Measurements from ENCODE around the gene OOSP4A.

OOSP4A gene

DNA sequence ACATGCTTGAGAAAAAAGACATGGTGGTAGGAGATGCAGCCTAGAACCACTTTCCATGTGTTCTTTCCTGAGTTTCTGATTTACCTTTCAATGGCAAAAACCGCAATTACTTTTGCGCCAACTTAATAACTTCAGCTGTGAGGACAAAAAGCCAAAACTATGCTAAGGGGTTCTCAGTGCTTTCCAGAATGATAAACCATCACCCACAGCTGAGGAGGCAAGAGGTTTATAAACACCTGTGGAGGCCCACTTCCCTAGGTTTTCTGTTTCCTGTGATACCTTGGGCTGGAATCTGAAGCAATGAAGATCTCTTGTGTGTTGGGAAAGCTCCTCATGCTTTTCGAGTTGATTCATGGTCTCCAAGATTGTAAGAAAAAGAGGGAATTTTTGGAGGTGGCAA, at the start of gene OOSP4A:
Gene OOSP4A, plus strand, starts transcription at position 301 of the 400 bp plus-strand sequence. Its CDS starts 0 bp downstream, at position 301.
- H3K4me1 ChIP-seq (ENCODE audit: insufficient read depth, low read length), result no peaks in the 10 kb centered on the region
- no peaks in the 10 kb centered on the region for H3K36me3 ChIP-seq (ENCODE audit: insufficient read depth, low read length)
- no peak within 1 kb of the TSS for H3K9ac ChIP-seq (ENCODE audit: low read depth, low read length)
- H3K9me3 ChIP-seq (ENCODE audit: control insufficient read depth, insufficient read depth, low read length), result no peaks in the 10 kb centered on the region

DNA sequence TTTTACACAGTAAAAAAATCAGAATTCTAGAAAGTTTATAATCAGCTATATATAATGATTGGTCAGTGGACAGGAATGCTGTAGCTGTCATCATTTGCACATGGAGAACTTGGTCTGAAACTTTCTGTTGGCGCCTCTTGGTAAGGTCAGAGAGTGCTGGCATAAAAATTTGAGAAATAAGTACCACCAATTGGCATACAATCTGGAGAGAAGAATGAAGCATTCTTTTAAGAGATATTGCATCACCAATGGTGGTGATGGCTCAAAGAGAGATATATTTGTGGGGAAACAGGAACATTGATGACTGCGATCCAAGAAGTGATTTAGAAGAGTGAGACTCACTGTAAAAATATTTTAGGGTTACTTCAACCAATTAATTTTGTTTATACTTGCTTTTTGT, 45.4 kb upstream of the OOSP4A start:
- Histone ChIP-seq H3K9ac (ENCODE audit: low read depth, low read length) (no peak overlapping the region), H3K36me3 (ENCODE audit: insufficient read depth, low read length) (no peaks in the 10 kb centered on the region), H3K9me3 (ENCODE audit: control insufficient read depth, insufficient read depth, low read length) (peaks cover 9% of the 10 kb centered on the region)

DNA sequence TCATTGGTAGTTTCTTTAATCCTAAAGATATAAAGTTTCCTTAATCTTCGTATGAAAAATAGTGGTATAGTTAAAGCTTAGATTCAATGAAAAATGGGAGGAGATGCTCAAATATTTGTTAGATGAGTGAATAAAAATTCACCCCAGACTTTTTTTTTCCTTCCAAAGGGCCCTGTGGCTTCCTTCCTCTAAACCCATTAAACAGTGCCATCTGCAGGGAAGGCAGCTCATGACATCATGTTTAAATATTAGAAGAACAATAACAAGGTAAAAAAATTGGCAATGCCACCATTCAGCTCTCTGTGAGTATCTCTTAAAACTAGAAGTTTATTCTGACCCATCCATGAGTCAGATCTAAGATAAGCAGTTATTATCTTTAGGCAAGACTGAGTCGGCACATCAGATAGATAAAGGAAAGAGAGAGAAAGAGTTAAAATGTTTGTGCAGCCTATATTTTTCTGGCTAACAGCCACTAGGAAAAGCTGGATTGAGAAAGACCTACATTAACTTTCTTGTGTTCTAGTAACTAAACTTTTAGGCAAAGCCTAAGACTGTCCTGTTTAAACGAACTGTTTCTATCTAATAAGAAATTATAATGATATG, 44.7 kb upstream of the OOSP4A start:
- Histone ChIP-seq H3K9me3 (ENCODE audit: control insufficient read depth, insufficient read depth, low read length) (peaks cover 12% of the 10 kb centered on the region), H3K9ac (ENCODE audit: low read depth, low read length) (no peak overlapping the region), H3K4me1 (ENCODE audit: insufficient read depth, low read length) (no peaks in the 10 kb centered on the region), H3K36me3 (ENCODE audit: insufficient read depth, low read length) (no peaks in the 10 kb centered on the region)

More for the DNA sequence above, 45.4 kb upstream of the OOSP4A start:
- H3K4me1 ChIP-seq (ENCODE audit: insufficient read depth, low read length), result no peaks in the 10 kb centered on the region

DNA sequence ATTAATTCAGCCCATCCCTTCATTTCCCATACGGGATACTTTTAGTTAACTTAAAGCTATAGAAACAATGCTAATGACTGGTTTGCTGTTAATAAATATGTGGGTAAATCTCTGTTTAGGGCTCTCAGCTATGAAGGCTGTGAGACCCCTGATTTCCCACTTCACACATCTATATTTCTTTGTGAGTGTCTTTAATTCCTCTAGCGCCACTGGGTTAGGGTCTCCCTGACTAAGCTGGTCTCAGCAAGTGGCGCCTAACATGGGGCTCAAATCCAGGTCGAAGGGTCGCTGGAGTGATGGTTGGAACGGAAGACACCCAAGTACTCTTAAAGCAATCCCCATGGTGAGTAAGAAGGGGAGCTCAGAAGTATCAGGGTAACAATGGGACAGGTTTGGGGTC, 40.0 kb upstream of the OOSP4A start:
- H3K9ac ChIP-seq (ENCODE audit: low read depth, low read length), result no peak overlapping the region
- peaks cover 16% of the 10 kb centered on the region for H3K9me3 ChIP-seq (ENCODE audit: control insufficient read depth, insufficient read depth, low read length)

DNA sequence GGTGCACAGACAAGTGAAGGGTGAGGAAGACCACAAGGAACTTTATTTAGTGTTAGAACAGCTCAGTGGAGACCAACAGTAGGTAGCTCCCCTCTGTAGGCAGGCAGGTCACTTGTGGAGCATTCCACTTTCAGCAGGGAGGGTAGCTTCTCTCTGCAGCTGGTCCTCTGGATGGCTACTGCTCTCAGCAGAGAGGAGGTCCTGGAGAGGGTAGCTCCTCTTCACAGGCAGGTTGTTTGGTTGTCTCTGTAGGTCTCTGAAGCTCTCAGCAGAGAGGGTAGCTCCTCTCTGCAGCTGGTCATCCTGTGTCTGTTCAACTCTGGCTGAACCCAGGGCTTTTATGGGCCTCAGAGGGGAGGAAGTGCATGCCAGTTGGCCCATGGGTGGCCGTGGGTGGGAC, 32.1 kb upstream of the OOSP4A start:
- Histone ChIP-seq H3K4me1 (ENCODE audit: insufficient read depth, low read length) (no peaks in the 10 kb centered on the region), H3K9ac (ENCODE audit: low read depth, low read length) (no peak overlapping the region), H3K36me3 (ENCODE audit: insufficient read depth, low read length) (no peaks in the 10 kb centered on the region), H3K9me3 (ENCODE audit: control insufficient read depth, insufficient read depth, low read length) (peaks cover 10% of the 10 kb centered on the region; the same call in 1 of the 2 replicates)

More for the DNA sequence above, 40.0 kb upstream of the OOSP4A start:
- Histone ChIP-seq H3K4me1 (ENCODE audit: insufficient read depth, low read length) (no peaks in the 10 kb centered on the region), H3K36me3 (ENCODE audit: insufficient read depth, low read length) (no peaks in the 10 kb centered on the region)

DNA sequence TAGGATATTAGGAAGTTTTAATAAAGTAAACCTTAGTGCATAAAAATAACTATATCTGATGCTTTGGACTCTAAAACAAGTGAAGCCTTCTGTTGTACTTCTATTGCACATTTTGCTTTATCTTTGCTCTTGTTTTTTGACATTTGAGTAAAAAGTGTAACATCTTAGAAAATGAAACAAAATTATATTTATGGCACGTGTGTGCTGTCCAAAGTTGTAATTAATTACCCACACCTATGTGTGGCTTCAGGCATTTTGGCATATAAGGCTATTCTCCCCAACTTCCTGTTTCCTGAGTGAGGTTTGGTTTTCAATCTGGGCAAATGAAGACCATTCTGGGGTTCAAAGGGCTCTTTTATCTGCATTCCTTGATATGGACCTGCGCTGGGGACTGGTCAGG, 25.7 kb upstream of the OOSP4A start, which contains the start of gene OOSP1:
Gene OOSP1, plus strand, starts transcription at position 301 of the 400 bp plus-strand sequence. Its CDS starts 23 bp downstream, at position 324.
- Histone ChIP-seq H3K9ac (ENCODE audit: low read depth, low read length) (no peak within 1 kb of the TSS), H3K36me3 (ENCODE audit: insufficient read depth, low read length) (no peaks in the 10 kb centered on the region), H3K4me1 (ENCODE audit: insufficient read depth, low read length) (no peaks in the 10 kb centered on the region), H3K9me3 (ENCODE audit: control insufficient read depth, insufficient read depth, low read length) (no peaks in the 10 kb centered on the region)

DNA sequence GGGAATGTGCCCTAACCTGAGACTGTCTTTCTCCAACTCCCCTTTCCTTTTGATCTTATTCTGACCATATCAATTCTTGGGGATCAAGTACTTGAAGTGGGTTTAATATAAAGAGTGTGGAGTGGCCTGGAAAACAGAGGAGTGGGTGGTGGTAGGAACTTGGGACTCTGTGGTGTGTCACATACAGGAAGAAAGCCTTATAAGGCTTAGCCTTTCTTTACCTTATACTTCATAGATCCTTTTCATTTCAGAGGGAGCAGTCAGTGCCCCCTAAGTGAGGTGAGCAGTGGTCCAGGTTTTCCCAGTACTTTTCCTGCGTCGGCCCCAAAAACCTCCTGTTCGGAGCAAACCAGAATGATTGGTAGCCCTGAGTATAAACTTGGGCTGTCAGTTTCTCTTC, 25.1 kb upstream of the OOSP4A start:
- Histone ChIP-seq H3K36me3 (ENCODE audit: insufficient read depth, low read length) (no peaks in the 10 kb centered on the region), H3K4me1 (ENCODE audit: insufficient read depth, low read length) (no peaks in the 10 kb centered on the region), H3K9me3 (ENCODE audit: control insufficient read depth, insufficient read depth, low read length) (no peaks in the 10 kb centered on the region), H3K9ac (ENCODE audit: low read depth, low read length) (no peak overlapping the region)

DNA sequence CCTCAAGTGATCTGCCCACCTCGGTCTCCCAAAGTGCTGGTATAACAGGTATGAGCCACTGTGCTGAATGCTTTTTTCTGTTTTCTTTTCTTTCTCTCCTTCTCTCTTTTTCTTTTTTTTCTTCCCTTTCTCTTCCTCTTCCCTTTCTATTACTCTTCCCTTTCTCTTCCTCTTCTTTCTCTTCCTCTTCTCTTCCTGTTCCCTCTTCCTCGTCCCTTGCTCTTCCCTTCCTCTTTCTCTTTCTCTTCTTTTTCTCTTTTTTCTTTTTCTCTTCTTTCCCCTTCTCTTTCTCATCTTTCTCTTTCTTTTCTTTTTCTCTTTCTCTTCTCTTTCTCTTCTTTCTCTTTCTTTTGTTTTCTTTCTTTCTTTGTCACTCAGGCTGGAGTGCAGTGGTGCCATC, 24.4 kb upstream of the OOSP4A start:
- Histone ChIP-seq H3K9ac (ENCODE audit: low read depth, low read length) (no peak overlapping the region), H3K36me3 (ENCODE audit: insufficient read depth, low read length) (no peaks in the 10 kb centered on the region), H3K4me1 (ENCODE audit: insufficient read depth, low read length) (no peaks in the 10 kb centered on the region), H3K9me3 (ENCODE audit: control insufficient read depth, insufficient read depth, low read length) (no peaks in the 10 kb centered on the region)

DNA sequence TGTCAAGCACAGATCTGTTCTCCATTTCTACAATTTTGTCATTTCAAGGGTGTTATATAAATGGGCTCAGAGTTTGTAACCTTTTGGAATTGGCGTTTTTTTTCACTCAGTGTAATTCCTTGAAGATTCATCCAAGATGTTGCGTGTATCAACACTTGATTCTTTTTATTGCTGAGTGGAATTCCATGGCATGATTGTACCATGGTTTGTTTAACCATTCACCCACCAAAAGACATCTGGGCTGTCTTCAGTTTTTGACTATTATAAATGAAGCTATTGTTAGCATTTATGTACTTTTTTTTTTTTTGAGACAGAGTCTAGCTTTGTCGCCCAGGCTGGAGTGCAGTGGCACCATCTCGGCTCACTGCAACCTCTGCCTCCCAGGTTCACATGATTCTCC, 22.7 kb upstream of the OOSP4A start:
- Histone ChIP-seq H3K36me3 (ENCODE audit: insufficient read depth, low read length) (no peaks in the 10 kb centered on the region), H3K9me3 (ENCODE audit: control insufficient read depth, insufficient read depth, low read length) (no peaks in the 10 kb centered on the region), H3K9ac (ENCODE audit: low read depth, low read length) (no peak overlapping the region)

DNA sequence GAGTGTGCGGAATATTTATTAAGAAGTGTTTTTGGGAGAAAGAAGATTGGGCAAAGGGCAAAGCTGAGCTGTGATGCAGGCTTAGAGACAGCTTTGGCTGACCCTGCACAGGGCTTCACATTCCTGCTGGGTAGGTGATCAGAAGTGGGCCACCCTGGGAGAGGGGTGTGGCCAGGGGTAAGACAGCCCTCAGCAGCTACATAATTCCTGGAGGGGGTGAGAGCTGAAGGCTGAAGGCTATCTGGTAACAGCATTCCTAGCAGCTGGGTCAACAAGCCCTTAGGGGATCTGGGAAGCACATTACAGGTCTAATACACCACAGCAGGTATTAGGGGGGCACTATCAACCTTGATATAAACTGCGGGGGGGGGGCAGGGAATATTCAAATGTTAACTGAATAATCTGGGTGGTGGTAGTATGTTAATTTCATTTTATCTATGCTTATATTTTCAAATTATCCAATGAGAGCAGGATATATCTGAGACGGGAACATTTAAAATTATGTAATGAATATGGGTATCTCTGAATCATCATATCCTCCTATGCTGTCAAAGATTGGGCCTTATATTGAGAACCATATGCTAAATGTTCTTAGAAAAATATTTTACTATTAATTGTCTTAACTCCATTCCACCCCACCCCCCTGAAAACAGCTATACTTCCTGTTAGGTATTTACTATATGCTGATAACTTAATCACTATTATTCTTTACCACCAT, 19.7 kb upstream of the OOSP4A start:
- no peaks in the 10 kb centered on the region for H3K36me3 ChIP-seq (ENCODE audit: insufficient read depth, low read length)
- no peaks in the 10 kb centered on the region for H3K9me3 ChIP-seq (ENCODE audit: control insufficient read depth, insufficient read depth, low read length)
- H3K4me1 ChIP-seq (ENCODE audit: insufficient read depth, low read length), result no peaks in the 10 kb centered on the region
- no peak overlapping the region for H3K9ac ChIP-seq (ENCODE audit: low read depth, low read length)

More for the DNA sequence above, 22.7 kb upstream of the OOSP4A start:
- no peaks in the 10 kb centered on the region for H3K4me1 ChIP-seq (ENCODE audit: insufficient read depth, low read length)

DNA sequence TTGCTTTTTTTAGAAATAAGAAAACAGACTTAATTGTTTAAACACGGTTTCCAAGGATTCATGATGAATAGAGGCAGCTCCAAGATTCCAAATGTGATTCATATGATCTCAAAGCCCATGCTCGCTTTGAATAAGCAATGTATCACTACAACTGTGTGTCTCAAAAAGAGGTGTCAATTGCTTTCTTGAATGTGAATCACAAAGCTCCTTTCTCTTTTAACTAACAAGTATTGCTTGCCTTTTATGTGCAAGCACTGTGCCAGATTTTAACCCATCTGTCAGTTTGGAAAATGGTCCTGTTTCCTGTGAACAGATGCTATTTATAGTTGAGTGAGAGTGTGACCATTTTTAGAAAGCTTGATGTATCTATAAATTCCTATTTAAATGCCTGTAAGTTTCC, 19.1 kb upstream of the OOSP4A start:
- H3K9ac ChIP-seq (ENCODE audit: low read depth, low read length), result no peak overlapping the region
- no peaks in the 10 kb centered on the region for H3K9me3 ChIP-seq (ENCODE audit: control insufficient read depth, insufficient read depth, low read length)
- no peaks in the 10 kb centered on the region for H3K36me3 ChIP-seq (ENCODE audit: insufficient read depth, low read length)
- H3K4me1 ChIP-seq (ENCODE audit: insufficient read depth, low read length), result no peaks in the 10 kb centered on the region

DNA sequence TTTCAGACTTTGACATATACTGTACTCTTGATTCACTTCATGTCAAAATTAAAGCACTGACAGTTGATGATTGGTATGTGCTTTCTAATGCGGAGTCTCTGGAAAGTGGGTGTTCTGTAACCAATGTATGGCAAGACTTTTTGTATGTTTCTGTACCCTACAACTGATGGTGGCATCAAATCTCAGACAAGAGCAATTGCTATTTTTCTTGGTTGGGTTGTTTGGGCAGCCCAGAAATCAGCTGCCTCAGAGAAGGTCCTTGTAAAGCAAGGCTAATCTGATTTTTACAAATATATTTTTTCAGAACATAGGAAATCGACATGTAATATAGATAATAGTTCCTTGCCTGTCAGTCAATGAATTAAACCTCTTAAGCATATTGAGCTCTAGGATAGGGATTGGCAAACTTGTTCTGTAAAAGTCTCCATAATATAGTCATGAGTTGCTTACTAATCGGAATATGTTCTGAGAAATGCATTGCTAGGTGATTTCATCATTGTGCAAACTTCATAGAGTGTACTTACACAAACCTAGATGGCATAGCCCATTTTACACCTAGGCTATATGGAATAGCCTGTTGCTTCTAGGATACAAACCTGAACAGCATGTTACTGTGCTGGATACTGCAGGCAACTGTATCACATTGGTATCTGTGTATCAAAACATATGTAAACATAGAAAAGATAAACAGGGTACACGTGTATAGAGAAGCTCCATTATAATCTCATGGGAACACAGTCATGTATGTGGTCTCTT, 10.2 kb upstream of the OOSP4A start:
- Histone ChIP-seq H3K9me3 (ENCODE audit: control insufficient read depth, insufficient read depth, low read length) (no peaks in the 10 kb centered on the region), H3K36me3 (ENCODE audit: insufficient read depth, low read length) (no peaks in the 10 kb centered on the region), H3K9ac (ENCODE audit: low read depth, low read length) (no peak overlapping the region), H3K4me1 (ENCODE audit: insufficient read depth, low read length) (no peaks in the 10 kb centered on the region)

DNA sequence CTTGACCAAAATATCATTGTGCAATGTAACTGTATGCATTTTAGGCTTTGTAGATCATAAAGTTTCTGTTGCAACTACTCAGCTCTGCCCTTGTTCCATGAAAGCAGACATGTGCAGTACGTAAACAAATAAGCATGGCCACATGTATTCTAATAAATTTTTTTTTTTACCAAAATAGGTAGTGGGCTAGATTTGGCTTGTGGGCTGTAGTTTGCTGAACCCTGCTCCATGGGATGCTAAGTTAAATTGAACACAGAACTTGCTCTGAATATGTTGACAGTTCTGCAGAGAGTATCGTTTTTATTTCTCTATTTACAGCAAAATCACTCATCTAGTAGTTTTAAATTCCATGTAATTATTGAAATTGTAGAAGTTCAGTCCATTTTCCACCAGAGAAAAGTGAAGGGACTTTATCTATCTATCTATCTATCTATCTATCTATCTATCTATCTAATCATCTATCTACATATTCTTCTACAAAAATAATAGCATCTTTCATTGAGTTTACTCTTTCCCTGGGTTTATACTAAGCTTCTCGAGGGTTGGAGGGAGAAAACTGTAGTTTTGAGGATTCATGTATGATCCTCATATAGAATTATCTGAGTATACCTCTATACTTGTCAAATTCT, 9.5 kb upstream of the OOSP4A start:
- Histone ChIP-seq H3K36me3 (ENCODE audit: insufficient read depth, low read length) (no peaks in the 10 kb centered on the region), H3K4me1 (ENCODE audit: insufficient read depth, low read length) (no peaks in the 10 kb centered on the region), H3K9me3 (ENCODE audit: control insufficient read depth, insufficient read depth, low read length) (no peaks in the 10 kb centered on the region), H3K9ac (ENCODE audit: low read depth, low read length) (no peak overlapping the region)

DNA sequence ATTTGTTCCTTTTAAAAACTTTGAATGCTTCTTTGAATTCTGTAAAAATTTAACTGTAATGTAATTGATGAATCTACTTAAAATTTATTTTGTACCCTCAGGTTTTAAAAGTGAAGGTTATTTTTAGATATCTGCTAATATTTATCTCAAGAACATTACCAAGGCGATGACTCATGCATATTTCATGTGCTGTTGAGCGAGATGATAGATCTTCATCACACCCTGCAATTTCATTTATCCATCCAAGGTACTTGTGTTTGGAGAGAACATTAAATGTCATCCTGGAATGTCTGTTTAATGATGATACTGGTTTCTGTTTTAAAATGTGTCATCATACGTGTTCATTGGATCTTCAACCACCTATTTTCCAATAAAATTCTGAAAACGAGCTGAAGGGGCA, 6.7 kb upstream of the OOSP4A start:
- Histone ChIP-seq H3K4me1 (ENCODE audit: insufficient read depth, low read length) (no peaks in the 10 kb centered on the region), H3K9ac (ENCODE audit: low read depth, low read length) (no peak overlapping the region), H3K36me3 (ENCODE audit: insufficient read depth, low read length) (no peaks in the 10 kb centered on the region), H3K9me3 (ENCODE audit: control insufficient read depth, insufficient read depth, low read length) (no peaks in the 10 kb centered on the region)
